Thymus (tissue), 11 donors: ENCODE measurements around the gene PPP1R26. TPM values are rescaled to one million over a fixed set of nuclear protein-coding genes. Genes with fewer than 3 reads are reported as not detected.
A peak's percentile ranks its signal among the peaks of the same experiment; 100 is the strongest.

Experiments used
- DNase-seq, 9 donors: peaks; one replicate each; pipeline ENCODE4 v3.0.0-alpha.2; 2013; ENCODE audit warnings: low spot score in 9 of 9, low read depth in 6 of 9, missing footprints in 1 of 9
- H3K27ac ChIP-seq, 2 donors: one replicate each; pipeline ENCODE4 v1.5.1; 2013; ENCODE audit warnings: control low read depth in 1 of 2, low read depth in 1 of 2, low read length in 1 of 2, mild to moderate bottlenecking in 1 of 2, moderate library complexity in 1 of 2
- H3K27me3 ChIP-seq, 2 donors: one replicate each; pipeline ENCODE4 v1.5.1; 2013; ENCODE audit warnings: low read length in 1 of 2; ENCODE audit not compliant: control insufficient read depth in 2 of 2, insufficient read depth in 1 of 2
- H3K36me3 ChIP-seq, 2 donors: one replicate each; pipeline ENCODE4 v1.5.1; 2013; ENCODE audit warnings: low read length in 1 of 2, mild to moderate bottlenecking in 1 of 2, moderate library complexity in 1 of 2; ENCODE audit not compliant: control insufficient read depth in 2 of 2, insufficient read depth in 2 of 2
- H3K4me1 ChIP-seq, 2 donors: one replicate each; pipeline ENCODE4 v1.5.1; 2013; ENCODE audit warnings: low read length in 2 of 2; ENCODE audit not compliant: control insufficient read depth in 2 of 2, insufficient read depth in 2 of 2
- H3K4me3 ChIP-seq, 2 donors: one replicate each; pipeline ENCODE4 v1.5.1; 2013; ENCODE audit warnings: low read length in 2 of 2, control low read depth in 1 of 2, mild to moderate bottlenecking in 1 of 2
- H3K9me3 ChIP-seq, 2 donors: one replicate each; pipeline ENCODE4 v1.5.1; 2013; ENCODE audit warnings: low read length in 1 of 2, mild to moderate bottlenecking in 1 of 2; ENCODE audit not compliant: control insufficient read depth in 2 of 2, insufficient read depth in 1 of 2
- WGBS: extraction: QIAGEN DNeasy Blood & Tissue Kit; methylation state at CpG from one replicate; pipeline ENCODE4 v1.1.7; 2013; 5-methylcytosine and 5-hydroxymethylcytosine counted together
- polyA plus RNA-seq: library from polyadenylated mRNA; stranded (reverse); fragments of 200-250 nt; gene quantifications from one replicate; pipeline ENCODE4 v1.2.3, GENCODE V29; 2013
- total RNA-seq: library from RNA; stranded (reverse); fragments of 120-200 nt; gene quantifications from one replicate; pipeline ENCODE4 v1.2.4, GENCODE V29; 2013
- donor health status: healthy.

The PPP1R26 gene
- total and polyA plus RNA-seq, 2 donors: 3.3 to 4.1 TPM

DNA sequence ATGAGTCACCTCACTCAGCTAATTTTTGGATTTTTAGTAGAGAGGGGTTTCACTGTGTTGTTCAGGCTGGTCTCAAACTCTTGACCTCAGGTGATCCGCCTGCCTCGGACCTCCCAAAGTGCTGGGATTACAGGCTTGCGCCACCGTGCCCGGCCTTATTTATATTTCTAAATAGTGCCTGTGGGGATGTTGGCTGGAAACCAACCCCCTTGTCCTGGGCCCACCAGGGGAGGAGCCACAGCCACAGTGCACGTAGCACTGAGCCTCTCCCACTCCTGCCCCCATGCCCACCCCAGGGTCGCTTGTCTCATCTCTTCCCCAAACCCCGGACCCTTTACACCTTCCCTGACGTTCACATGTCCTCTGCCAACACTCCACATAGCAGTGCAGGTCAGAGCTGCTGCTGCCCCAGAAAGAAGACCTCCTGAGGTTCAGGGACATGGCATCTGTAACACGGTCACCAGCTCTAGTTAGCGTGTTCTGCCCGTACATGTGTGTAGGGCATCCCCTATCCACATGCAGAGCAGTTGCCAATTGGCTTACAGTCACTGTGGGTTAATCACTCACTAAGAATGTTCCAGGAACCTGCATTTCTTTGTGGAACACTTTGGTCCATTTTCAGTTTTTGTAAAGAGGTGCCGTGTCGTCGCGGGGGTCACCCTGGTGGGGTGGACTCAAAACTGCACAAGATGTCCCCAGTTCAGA lies 10.7 kb downstream of the PPP1R26 start:
- H3K4me3 ChIP-seq: no peak overlapping the region
- no peak for DNase-seq
- peaks cover 0 to 2% of the 10 kb centered on the region in 2 donors for H3K9me3 ChIP-seq
- no peaks in the 10 kb centered on the region for H3K36me3 ChIP-seq
- 96% methylated on average over 16 of the region's 16 CpGs for WGBS
- H3K27me3 ChIP-seq: no peaks in the 10 kb centered on the region
- H3K27ac ChIP-seq: no peak overlapping the region
- H3K4me1 ChIP-seq: peaks cover 0 to 5% of the 10 kb centered on the region in 2 donors

GRCh38 chr9:135490980-135491464 lies 11.4 kb downstream of the PPP1R26 start:
- H3K9me3 ChIP-seq: no peaks in the 10 kb centered on the region
- DNase-seq: no peak
- H3K27me3 ChIP-seq: peaks cover 0 to 2% of the 10 kb centered on the region in 2 donors
- H3K36me3 ChIP-seq: no peaks in the 10 kb centered on the region
- WGBS: 92% methylated on average over 18 of the region's 18 CpGs
- H3K4me1 ChIP-seq: peaks cover 0 to 5% of the 10 kb centered on the region in 2 donors
- no peak overlapping the region for H3K4me3 ChIP-seq
- H3K27ac ChIP-seq: no peak overlapping the region

- Histone ChIP-seq H3K27me3 (peaks cover 0 to 2% of the 10 kb centered on the region in 2 donors), H3K4me3 (no peak overlapping the region), H3K9me3 (no peaks in the 10 kb centered on the region), H3K27ac (no peak overlapping the region), H3K4me1 (peaks cover 0 to 5% of the 10 kb centered on the region in 2 donors), H3K36me3 (no peaks in the 10 kb centered on the region)
- no peak for DNase-seq
- 91% methylated on average over 4 of the region's 4 CpGs for WGBS
These were observed 12.2 kb downstream of the PPP1R26 start for GRCh38 chr9:135491764-135492163.

GRCh38 chr9:135492886-135493669 lies 13.5 kb downstream of the PPP1R26 start:
- Histone ChIP-seq H3K27me3 (peaks cover 0 to 4% of the 10 kb centered on the region in 2 donors), H3K4me1 (peaks cover 0 to 5% of the 10 kb centered on the region in 2 donors), H3K36me3 (no peaks in the 10 kb centered on the region), H3K4me3 (no peak overlapping the region), H3K9me3 (no peaks in the 10 kb centered on the region), H3K27ac (peak overlapping the region in 1 of 2 donors; percentile 47)
- DNase-seq: peak in 8 of 9 donors; percentile 12 to 83 (median 52)
- WGBS: 86% methylated on average over 27 of the region's 27 CpGs

- no peaks in the 10 kb centered on the region for H3K36me3 ChIP-seq
- WGBS: 94% methylated on average over 30 of the region's 30 CpGs
- DNase-seq: no peak
- no peak overlapping the region for H3K27ac ChIP-seq
- peaks cover 3 to 11% of the 10 kb centered on the region in 2 donors for H3K4me1 ChIP-seq
- H3K4me3 ChIP-seq: no peak overlapping the region
- H3K9me3 ChIP-seq: no peaks in the 10 kb centered on the region
- H3K27me3 ChIP-seq: peaks cover 0 to 22% of the 10 kb centered on the region in 2 donors
These were observed 15.4 kb downstream of the PPP1R26 start for GRCh38 chr9:135494791-135495559.

GRCh38 chr9:135498381-135499126 lies 19.0 kb downstream of the PPP1R26 start:
- H3K9me3 ChIP-seq: no peaks in the 10 kb centered on the region
- WGBS: 90% methylated on average over 15 of the region's 15 CpGs
- no peak overlapping the region for H3K4me3 ChIP-seq
- no peak for DNase-seq
- no peak overlapping the region for H3K27ac ChIP-seq
- peaks cover 7 to 14% of the 10 kb centered on the region in 2 donors for H3K36me3 ChIP-seq
- peaks cover 0 to 22% of the 10 kb centered on the region in 2 donors for H3K27me3 ChIP-seq
- H3K4me1 ChIP-seq: peaks cover 10 to 16% of the 10 kb centered on the region in 2 donors

DNA sequence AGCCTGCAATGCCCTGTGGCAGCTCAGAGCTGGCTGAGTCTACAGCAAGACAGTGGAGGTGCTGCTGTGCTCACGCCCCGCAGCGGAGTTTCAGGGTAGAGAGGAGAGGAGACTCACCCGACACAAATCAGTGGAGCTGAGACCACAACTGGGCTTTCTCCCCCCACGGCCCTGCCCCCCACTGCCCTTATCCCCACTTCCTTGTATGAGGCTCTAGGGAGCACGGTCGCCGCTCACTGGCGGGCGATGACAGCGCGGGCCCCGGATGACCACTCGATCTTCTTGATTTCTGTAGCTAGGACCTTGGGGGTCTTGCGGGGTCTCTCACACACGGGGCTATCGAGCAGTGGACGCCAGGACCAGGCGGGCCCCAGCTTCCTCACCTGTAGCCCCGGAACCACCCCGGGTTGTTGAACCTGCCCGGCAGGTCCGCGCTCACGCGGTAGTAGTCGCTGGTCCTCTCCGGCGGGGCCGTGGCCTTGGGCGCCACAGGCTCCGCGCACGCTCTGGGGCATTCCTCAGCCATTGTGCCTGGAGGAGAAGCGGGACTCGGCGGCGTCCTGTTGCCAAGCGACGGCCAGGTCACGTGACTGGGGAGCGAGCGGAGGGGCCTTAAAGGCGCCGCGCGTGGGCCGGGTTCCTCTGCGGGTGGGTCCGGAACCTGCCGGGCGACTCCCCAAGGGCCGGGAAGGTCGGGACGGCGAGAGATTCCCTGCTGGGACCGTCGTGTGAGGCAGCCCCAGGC lies 19.9 kb downstream of the PPP1R26 start:
- DNase-seq: peak; percentile 45 to 91 (median 83)
- H3K4me3 ChIP-seq: peak overlapping the region; percentile 83 to 92
- no peaks in the 10 kb centered on the region for H3K9me3 ChIP-seq
- no peak overlapping the region for H3K27ac ChIP-seq
- H3K4me1 ChIP-seq: peaks cover 10 to 16% of the 10 kb centered on the region in 2 donors
- under 1% methylated on average over 58 of the region's 58 CpGs for WGBS
- H3K36me3 ChIP-seq: peaks cover 16 to 23% of the 10 kb centered on the region in 2 donors
- peaks cover 0 to 22% of the 10 kb centered on the region in 2 donors for H3K27me3 ChIP-seq

DNA sequence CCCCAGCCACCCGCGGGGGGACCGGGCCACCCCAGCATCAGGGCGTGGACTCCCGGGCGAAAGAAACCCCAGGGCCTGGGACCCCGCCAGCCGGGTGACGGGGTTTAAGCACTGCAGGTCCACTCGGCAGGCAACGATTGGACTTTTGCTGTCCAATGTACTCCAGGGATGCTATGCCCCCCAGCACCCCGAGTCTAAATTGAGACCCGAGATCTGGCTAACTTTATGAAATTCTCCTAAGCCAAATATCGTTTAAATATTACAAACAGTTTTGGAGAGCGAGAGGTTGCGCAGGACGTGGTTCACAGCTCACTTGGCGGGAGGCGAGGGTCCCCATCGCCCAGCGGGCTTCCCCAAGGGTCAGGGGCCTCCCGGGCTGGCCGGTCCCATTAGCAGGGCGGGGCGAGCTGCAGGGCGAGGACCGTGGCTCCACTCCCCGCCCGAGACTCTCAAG lies 20.5 kb downstream of the PPP1R26 start:
- Histone ChIP-seq H3K27me3 (peaks cover 0 to 22% of the 10 kb centered on the region in 2 donors), H3K9me3 (no peaks in the 10 kb centered on the region), H3K4me3 (peak overlapping the region; percentile 83 to 92), H3K36me3 (peaks cover 21 to 29% of the 10 kb centered on the region in 2 donors), H3K4me1 (peaks cover 10 to 16% of the 10 kb centered on the region in 2 donors), H3K27ac (no peak overlapping the region)
- peak in 4 of 9 donors; percentile 17 to 57 (median 42) for DNase-seq
- WGBS: under 1% methylated on average over 29 of the region's 29 CpGs
